Endometrium (tissue), 2 donors: ENCODE data around the gene KRT9.
"Not testable (repeated sequence)": the region's sequence is repeated elsewhere in the genome, so short reads cannot be mapped to it uniquely, and the experiment has no call there.

ENCODE experiments used
- FAIRE-seq: peaks from 2 replicates; lab custom pipeline; 2012; peaks lifted over from hg19 to GRCh38; lab: Jason Lieb, UNC
- donor health status: control.
- donor health status: control.

Gene KRT9

GRCh38 chr17:41578971-41579370 lies 7.1 kb upstream of the KRT9 start:
- FAIRE-seq = no peak

- FAIRE-seq = no peak
These were observed 6.7 kb upstream of the KRT9 start for GRCh38 chr17:41578538-41578937.

GRCh38 chr17:41576740-41577139 lies 4.9 kb upstream of the KRT9 start:
- not testable (repeated sequence) for FAIRE-seq

GRCh38 chr17:41575336-41575735 lies 3.5 kb upstream of the KRT9 start:
- no peak for FAIRE-seq

- FAIRE-seq = no peak
These were observed 4.5 kb downstream of the KRT9 start for GRCh38 chr17:41567317-41567716.

GRCh38 chr17:41565338-41565737 lies 6.5 kb downstream of the KRT9 start:
- FAIRE-seq = no peak

- no peak for FAIRE-seq
These were observed 8.2 kb downstream of the KRT9 start for GRCh38 chr17:41563607-41564170.

- FAIRE-seq = no peak
These were observed 10.3 kb downstream of the KRT9 start for GRCh38 chr17:41561554-41561953.

GRCh38 chr17:41559548-41559947 lies 12.3 kb downstream of the KRT9 start:
- FAIRE-seq = no peak

- FAIRE-seq = no peak
These were observed 14.9 kb downstream of the KRT9 start for GRCh38 chr17:41556931-41557330.

- no peak for FAIRE-seq
These were observed 15.6 kb downstream of the KRT9 start for GRCh38 chr17:41556306-41556705.

GRCh38 chr17:41555105-41555887 lies 16.6 kb downstream of the KRT9 start:
- FAIRE-seq = no peak

- no peak for FAIRE-seq
These were observed 17.7 kb downstream of the KRT9 start for GRCh38 chr17:41553987-41554680.

- no peak for FAIRE-seq
These were observed 18.7 kb downstream of the KRT9 start for GRCh38 chr17:41553176-41553575.

- no peak for FAIRE-seq
These were observed 19.4 kb downstream of the KRT9 start for GRCh38 chr17:41552455-41552854.

GRCh38 chr17:41551365-41551764 lies 20.5 kb downstream of the KRT9 start:
- no peak for FAIRE-seq

- FAIRE-seq = no peak
These were observed 22.2 kb downstream of the KRT9 start for GRCh38 chr17:41549596-41550039.

GRCh38 chr17:41548844-41549595 lies 22.8 kb downstream of the KRT9 start:
- peak; percentile 77 for FAIRE-seq

- FAIRE-seq = no peak
These were observed 23.7 kb downstream of the KRT9 start for GRCh38 chr17:41547921-41548843.

GRCh38 chr17:41547378-41547841 lies 24.4 kb downstream of the KRT9 start:
- no peak for FAIRE-seq

GRCh38 chr17:41546819-41547218 lies 25.0 kb downstream of the KRT9 start:
- FAIRE-seq = no peak
